ENCODE results near the gene NSMCE3.
"Not testable (repeated sequence)": the region's sequence is repeated elsewhere in the genome, so short reads cannot be mapped to it uniquely, and the experiment has no call there.

The NSMCE3 gene

DNA sequence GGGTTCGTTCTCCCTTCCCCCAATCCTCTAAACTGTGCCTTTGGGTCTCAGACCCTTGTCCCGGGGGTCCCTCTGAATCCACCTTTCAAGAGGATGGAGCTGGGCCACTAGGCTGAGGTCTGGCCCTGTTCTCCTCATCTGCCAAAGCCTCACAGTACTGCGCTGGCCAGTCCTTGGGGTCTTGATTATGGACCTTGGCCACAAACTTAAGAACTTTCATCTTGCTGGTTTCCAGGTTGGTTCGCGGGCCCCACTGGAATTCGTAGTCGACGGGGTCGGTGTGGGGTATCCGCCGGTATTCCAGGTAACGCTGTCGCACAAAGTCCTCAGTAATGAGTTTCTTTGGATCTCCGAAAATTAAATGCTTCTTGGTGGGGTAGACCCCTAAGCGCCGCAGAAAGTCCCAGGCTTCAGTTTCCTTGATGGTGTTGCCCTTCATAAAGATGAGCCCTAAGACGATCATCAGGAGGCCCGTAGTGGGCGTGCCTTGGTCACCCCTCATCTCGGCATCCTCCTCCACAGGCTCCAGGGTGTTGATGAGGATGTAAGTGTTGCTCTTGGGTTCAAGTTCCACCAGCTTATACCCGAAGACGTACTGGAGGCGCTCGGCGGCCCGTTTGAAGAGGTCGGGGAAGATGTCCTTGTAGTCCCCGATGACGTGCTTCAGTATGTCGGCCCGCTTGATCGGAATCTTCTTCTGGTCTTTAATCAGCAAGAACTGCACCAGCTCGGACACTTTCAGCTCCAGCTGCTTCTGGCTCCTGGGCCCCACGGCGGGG is 727 bp downstream of the NSMCE3 start:
- peak; percentile 56 for DNase-seq

DNA sequence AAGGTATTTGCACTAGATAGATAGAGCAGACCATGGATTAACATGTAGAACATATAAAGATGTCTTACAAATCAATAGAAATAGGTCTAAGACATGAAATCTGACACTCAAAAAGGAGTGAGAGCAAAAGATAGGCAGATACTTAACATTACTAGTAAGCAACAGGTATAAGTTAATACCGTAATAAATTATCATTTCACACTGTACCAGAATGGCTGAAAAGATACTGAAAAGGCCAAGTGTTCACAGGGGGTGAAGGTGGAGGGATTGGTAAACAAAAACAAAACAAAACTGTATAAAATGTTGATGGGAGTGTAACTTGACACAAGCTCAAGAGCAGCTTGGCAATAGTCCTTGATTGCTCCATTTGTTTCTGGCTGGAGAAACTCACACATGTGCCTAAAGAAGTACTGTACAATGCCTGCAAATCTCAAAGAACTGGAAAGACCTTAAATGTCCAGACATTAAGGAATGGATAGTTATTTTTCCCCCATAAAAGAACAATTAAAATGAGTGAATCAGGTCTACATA is 3.5 kb downstream of the NSMCE3 start:
- no peak for DNase-seq

DNA sequence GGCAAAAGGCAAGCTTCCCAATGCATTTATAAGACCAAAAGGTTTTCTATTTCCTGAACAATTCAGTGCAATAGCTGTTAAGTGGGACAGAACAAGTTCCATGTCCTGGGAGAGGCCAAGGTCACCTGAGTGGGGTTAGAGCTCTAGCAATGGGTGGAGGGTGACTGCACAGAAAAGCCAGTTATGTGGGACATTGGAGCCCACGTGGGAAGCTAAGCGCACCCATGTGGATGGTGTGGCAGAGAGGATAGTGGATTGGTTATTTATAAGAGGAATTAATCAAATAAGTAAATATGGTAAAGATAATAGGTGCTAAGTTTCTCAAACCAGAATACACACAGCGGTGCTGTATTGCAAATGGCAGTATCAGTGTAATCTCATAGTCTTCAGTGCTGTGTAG is 6.3 kb downstream of the NSMCE3 start:
- DNase-seq, result no peak

DNA sequence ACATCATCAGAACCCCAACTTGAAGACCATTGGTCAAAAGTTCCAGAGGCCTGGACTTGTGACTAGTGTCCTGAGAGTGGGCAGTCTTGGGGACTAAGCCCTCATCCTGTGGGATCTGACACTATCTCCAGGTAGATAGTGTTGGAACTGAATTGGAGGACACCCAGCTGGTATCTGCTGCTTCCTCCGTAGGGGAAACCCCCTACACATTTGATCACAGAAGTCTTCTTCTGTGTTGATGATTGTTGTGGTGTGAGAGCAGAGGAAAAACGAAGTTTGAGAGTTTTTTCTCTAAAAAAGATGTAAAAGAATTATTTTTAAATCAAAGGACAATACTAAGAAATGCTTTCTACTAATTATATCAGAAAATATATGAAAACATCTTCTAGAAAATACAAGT is 6.9 kb downstream of the NSMCE3 start:
- no peak for DNase-seq

DNA sequence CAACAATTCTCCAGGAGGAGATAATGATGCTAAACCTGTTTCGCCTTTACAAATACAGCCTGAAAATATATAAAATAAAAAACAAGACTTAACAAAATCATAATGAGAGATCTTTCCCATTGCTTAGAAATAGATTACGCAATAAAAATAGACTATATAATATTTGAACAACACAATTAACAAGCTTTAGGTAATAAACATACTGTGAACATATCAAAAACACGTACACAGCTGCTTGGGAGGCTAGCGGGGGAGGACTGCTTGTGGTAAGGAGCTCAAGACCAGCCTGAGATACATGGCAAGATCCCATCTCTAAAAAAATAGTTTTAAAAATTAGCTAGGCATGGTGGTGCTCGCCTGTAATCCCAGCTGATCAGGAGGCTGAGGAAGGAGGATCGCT is 8.7 kb downstream of the NSMCE3 start:
- DNase-seq, result no peak

DNA sequence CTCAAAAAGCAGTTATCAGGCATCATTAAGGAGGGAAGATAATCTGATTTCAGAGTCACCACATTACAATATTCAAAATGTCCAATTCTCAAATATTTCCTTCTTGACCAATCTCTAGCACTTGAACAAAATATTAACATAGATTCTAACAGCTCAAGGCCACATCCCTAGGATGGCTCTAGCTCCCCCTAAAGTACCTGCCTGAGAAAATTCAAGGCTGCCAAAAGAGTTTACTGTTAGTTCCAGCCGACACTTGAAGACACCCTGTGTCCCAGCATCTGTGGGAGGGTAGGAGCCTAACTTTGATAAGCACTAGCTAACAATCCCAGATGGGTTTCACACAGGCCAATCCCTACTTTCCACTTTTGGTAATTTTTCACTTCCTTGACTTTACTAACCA is 10.4 kb downstream of the NSMCE3 start:
- DNase-seq, result peak; percentile 1

DNA sequence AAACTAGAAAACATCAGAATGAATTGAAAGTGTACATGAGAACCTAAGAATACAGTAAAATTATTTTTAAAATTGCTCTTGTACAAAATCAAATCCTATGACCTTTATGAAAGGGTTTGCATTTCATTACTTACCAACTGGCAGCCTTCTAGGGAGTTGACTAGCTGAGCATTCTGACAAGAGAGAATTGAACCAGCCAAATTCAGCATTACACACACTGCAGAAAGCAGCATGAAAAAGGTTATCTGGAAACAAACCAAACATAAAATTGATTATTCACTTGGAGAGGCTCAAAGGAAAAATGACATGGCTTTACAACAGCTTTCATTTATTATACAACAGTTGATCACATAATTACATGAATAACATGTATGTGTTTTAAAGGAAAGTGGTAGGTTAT is 17.4 kb downstream of the NSMCE3 start:
- DNase-seq, result no peak

DNA sequence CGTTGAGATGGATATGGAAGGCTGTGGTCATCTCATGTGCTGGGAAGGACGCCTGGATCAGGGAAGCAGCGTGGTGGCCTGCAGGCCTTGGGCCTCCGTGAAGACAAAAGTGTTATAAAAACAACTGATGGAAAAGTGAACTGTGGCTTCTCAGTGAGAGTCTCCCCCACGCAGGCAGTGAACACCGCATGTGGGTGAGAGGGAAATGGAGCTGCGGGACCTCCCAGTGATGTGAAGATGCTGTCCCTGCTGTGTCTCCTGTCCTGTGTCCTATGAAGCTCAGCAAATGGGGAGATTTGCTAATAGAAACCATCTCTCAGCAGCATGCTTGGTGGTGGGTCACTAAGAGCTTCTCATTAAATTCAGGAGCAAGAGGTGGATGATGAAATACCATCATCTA is 25.1 kb downstream of the NSMCE3 start:
- no peak for DNase-seq

DNA sequence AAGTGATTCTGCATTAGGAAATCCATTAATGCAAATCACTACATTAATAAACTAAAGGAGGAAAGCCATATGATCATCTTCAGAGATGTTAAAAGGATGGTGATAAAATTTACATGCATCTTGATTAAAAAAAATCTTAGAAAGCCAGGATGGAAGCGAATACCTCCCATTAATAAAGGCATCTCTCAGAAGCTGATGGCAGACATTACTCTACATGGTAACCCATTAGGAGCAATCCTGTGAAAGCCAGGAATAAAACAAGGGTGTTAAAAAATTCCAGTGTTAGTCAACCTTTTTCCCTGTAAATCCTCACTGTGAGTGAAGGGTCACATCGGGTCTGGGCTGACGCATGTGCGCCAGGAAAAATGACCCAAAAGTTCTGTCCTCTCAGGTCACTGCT is 25.5 kb downstream of the NSMCE3 start:
- DNase-seq, result no peak

DNA sequence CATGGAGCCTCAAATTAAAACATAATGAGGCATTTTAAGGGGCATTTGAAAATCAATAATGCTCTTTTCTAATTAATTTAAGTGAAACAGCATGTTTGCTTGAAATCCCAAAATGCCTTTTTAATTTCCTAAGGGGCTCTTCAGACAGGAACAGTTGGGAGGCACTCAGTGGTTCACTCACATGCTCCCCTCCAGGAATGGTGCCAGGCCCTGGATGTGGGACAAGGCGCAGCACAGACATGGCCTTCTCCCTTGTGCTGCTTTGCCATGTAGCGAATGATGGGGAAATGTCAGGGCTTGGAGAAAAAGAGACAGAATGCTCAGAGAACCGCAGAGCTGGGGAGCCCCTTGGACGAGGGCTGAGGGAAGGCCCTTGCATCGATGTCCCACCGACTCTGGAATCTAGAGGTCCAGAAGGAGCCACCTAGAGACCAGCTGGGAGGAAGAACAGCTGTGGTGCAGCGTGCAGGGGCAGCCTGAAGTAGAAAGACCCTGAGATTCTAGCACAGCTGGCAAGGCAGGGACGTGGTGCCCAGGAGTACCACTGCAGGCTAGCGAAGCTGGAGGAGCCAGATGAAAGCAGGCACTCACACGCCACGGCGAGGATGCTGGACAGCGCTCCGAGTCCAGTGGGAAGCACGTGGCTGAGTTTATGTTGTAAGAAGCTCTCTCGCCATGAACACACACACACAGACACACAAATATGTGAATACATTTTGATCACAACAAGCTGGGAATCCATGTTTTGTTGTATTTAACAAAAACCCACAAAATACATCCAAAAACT is 27.0 kb downstream of the NSMCE3 start:
- no peak for DNase-seq

DNA sequence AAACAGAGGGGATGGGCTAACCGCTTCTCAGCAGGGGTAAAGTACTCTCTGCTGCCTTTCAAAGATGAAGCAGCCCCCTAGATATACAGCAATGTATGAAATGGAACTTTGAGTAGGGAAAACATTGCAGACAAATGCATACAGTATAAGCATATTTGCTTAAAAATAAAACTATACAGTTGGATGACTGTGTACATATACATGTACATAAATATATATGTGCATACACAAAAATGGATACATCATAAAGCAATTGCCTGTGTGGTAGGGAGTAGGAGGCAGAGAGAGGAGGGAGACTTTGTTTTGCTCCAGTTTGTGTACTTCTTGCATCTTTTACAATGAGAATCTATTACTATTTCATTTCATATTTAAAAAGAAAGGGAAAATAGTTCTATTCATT is 28.4 kb downstream of the NSMCE3 start:
- DNase-seq, result no peak

DNA sequence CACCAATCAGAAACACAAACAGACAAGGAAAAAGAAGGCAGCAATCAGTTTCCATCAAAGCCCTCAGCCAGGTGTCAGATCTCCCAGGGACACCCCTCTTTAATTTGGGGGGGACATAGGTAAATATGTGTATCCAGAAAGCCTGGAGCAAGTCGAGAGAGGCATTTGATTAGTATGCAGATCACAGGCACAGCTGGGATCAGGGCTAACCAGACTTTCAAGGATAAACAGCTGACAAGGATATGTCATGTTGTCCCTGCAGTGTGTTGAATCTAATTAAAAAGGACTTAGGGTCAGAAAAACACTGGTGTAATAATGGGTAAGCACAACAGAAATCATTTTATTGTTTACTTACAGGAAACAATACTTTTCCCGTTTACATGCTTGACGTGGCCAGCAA is 30.2 kb downstream of the NSMCE3 start:
- no peak for DNase-seq

DNA sequence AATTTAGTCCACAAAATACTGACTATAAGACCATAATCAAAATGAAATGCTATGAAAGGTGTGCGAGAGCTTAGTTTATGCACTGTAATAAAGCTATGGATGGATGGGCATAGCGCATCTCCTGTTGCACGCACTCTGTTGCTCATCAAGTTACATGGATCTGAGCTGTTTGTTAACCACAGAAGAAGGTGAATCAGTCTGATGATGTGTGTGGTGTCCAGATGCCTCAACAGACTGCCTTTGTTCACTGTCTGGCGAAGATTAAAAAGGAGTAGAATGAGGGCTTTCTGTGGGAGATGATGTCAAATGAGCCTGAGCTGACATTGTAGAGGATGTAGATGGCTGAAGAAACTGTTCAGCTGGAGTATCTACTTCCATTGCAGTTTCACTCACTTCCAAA is 36.1 kb downstream of the NSMCE3 start:
- DNase-seq, result no peak

DNA sequence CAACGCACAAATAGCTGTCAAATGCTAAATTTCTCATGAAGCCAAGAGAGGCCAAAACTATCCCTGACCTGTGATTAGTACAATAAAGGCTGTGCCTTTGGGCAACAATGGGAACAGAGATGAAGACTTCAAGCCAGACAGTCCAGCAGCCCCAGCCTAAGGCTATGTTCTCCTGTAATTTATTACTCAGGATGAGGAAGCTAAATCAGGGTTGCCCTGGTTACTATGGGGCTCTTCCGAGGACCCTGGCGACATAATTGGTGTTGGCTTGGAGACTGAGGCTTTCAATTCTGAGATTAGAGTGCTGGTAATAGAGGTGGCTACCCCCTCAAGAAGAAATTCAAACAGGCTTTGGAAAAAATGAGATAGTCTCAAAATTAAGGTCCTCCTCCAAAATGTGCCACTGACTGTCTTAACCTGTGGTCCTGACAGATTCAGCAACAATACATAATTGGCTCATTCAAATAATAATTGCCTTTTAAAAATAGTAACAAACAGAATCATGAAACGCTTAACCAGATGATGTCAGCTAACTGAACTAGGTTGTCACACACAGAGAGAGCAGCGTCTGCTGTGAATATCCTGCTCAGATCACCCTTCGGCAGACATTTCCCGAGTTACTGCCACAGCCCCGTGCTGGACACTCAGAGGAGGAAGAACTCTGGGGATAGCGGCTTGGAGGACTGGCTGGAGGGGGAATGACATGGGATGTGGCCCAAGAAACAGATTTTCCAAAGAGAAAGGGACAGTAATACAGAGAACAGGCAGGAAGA is 43.0 kb downstream of the NSMCE3 start:
- no peak for DNase-seq

DNA sequence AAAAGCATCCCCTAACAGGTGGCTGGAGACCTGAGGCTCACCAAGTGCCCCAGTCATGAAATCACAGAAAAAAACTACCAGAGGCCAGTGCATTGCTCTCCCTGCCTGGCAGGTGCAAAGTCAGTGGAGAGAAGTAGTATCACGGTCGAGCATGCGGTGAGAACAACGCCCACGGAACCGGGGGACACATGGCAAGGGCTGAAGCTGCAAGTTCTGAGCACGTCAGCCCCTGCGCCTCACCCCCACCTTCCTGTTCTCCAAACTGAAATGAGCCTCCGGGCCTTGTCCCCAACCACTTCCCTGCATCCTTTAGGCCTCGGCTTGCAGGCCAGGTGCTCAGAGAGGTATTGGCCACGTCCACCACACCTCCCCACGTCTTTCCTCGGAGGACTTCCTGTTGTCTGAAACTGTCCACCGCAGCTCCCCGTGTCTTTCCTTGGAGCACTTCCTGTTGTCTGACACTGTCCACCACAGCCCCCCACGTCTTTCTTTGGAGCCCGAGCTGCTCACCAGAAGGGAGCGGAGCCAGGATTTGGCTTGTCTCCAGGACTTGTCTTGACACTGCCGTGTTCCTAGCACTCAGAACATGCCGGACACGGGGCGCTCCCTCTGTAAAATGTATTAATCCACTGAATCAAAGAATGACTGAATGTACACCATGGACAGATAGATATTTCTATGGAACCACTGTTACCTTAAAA is 43.9 kb downstream of the NSMCE3 start:
- DNase-seq, result no peak

DNA sequence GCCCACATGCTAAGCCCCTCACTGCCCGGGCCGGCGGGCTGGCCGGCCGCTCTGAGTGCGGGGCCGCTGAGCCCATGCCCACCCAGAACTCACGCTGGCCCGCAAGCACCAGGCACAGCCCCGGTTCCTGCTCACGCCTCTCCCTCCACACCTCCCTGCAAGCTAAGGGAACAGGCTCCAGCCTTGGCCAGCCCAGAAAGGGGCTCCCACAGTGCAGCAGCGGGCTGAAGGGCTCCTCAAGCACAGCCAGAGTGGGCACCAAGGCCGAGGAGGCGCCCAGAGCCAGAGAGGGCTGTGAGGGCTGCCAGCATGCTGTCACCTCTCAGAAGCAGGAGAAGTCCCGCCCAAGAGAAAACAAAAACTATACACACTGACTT is 44.6 kb downstream of the NSMCE3 start:
- not testable (repeated sequence) for DNase-seq

DNA sequence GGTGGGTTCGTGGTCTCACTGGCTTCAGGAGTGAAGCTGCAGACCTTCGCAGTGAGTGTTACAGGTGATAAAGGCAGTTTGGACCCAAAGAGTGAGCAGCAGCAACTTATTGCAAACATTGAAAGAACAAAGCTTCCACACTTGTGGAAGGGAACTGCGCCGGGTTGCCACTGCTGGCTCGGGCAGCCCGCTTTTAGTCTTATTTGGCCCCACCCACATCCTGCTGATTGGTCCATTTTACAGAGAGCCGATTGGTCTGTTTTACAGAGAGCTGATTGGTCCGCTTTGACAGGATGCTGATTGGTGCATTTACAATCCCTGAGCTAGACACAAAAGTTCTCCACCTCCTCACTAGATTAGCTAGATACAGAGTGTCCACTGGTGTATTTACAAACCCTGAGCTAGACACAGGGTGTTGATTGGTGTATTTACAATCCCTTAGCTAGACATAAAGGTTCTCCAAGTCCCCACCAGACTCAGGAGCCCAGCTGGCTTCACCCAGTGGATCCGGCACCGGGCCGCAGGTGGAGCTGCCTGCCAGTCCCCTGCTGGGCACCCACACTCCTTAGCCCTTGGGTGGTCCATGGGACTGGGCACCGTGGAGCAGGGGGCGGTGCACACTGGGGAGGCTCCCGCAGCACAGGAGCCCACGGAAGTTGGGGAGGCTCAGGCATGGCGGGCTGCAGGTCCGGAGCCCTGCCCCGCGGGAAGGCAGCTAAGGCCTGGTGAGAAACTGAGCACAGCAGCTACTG is 45.2 kb downstream of the NSMCE3 start:
- DNase-seq, result not testable (repeated sequence)

DNA sequence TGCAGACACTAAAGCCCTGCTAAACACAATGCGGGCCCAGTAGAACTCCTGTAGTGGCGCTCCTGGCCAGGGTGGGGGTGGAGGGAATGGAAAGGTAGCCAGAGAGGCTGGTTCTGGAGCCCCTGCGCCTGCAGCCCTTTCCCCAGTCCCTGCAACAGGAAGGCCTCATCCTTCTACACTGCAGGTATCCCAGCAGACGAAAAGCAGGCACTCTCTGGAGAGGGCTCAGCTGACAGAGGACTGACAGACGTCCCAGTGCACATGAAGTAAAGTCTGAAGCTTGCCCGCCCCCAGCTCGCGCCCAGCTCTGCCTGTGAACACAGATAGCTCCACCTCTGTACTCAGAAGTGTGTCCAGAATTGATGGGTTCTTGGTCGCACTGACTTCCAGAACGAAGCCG is 46.0 kb downstream of the NSMCE3 start:
- no peak for DNase-seq

DNA sequence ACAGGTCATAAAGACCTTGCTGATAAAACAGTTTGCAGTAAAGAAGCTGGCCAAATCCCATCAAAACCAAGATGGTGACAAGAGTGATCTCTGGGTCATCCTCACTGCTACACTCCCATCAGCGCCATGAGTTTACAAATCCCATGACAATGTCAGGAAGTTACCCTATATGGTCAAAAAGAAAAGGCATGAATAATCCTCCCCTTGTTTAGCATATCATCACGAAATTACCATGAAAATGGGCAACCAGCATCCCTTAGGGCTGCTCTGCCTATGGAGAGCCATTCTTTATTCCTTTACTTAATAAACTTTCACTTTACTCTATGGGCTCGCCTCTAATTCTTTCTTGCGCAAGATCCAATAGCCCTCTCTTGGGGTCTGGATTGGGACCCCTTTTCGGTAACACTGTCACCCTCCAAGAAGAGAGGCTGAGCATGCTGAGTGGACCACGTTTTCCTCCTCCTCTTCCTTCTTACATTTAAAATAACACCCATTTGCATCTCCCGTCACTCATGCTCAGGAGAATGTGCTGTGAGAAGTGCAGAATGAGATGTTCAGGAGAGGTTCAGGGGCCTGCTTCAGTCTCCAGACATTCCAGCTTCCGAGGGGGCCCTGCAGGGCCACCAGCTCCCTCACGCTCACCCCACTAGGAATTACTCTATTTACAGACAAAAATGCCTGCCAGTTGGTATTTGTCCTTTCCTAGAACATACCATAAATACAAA is 47.3 kb downstream of the NSMCE3 start:
- DNase-seq, result no peak

DNA sequence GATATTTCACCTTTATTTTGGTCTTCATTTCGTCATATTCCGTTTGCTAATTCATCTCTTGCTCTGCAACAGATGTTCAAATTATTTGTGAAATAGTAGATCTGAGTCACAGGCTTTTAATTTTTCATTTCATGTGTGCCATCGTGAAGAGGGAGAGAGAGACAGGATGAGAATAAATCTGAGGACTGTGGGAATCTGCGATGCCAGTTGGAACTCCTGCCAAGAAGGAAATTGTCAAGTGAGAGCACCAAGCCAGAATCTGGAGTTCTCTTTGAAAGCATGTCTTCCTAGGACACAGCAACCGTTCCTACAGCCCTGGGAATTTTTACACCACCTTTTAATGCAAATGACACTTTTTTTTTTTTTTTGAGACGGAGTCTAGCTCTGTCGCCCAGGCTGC is 48.8 kb downstream of the NSMCE3 start:
- no peak for DNase-seq

DNA sequence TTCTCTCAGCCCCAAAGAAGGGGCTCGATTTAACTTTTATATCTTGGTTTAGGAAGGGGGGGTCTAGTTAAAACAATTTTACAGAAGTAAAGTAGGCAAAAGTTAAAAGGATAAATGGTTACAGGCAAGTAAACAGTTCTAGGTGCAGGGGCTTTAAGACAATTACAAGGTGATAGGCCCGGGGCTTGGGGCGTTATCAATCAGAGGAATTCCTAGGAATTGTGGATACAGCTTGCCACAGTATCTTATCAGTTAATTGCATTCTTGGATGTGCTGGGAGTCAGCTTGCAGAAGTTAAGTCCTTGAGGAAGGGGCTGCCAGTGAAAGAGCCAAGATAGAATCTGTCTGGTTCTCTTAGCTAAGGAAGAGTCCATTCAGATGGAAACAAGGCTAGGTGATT is 52.7 kb downstream of the NSMCE3 start:
- DNase-seq, result no peak
